ENCODE measurements around the gene ATP5MC2. TPM values are rescaled to one million over a fixed set of nuclear protein-coding genes. Genes with fewer than 3 reads are reported as not detected.

ATP5MC2 gene
- total and polyA plus RNA-seq, 9 of the 15 experiments (the other 6 are each of a cell fraction or from before 2014, with no cell fraction given), result 314 to 1,208 (median 468) TPM

DNA sequence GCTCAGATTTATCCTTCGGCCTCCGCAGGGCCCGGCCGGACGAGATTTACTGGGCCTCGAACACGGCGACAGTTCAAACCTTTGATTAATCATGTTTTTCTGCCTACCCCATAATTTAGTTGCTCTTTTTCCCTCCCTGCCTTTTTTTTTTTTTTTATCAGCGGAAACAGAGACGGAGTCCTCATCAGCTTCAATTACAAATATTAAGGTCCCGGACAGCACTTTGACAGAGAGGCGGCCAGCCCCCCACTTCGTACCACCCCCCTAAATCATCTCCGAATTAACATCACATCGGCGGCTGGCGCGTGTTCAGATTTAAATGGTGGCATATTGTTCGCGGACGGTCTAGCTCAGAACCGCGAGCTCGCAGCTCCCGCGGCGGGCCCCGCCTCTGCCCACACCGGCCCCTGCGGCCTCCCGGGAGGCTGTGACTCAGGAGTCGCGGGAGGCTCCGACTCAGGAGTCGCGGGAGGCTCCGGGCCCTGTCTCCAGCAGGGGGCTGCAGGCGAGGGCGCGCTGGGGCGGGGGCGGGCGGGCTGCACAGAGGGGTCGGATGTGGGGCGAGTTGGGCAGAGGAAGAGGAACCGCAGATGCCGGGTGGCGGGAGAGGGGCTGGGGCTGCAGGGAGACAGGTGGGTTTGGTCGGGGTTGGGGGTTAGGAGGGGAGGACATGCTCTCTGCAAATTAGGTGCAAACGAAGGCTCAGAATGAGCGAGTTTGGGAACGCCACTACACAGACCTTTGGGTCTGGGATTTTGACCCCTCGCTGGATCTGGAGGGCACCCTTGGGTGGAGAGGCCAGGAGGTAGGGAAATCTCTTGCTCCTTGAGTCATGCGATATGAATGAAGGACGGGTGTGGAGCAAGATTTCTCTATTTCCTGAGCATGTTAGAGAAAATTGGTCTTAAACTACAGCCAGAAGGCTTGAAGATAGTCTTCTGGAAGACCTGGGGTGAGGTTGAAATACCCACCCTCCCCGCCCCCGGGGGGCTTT lies 19.6 kb upstream of the ATP5MC2 start (continued):
- TF ChIP-seq, protein P1, sequence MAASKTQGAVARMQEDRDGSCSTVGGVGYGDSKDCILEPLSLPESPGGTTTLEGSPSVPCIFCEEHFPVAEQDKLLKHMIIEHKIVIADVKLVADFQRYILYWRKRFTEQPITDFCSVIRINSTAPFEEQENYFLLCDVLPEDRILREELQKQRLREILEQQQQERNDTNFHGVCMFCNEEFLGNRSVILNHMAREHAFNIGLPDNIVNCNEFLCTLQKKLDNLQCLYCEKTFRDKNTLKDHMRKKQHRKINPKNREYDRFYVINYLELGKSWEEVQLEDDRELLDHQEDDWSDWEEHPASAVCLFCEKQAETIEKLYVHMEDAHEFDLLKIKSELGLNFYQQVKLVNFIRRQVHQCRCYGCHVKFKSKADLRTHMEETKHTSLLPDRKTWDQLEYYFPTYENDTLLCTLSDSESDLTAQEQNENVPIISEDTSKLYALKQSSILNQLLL (CRISPR knock-in tag; IDR thresholded peaks at IDR 0.05; ENCODE audit: borderline replicate concordance), result no peak

DNA sequence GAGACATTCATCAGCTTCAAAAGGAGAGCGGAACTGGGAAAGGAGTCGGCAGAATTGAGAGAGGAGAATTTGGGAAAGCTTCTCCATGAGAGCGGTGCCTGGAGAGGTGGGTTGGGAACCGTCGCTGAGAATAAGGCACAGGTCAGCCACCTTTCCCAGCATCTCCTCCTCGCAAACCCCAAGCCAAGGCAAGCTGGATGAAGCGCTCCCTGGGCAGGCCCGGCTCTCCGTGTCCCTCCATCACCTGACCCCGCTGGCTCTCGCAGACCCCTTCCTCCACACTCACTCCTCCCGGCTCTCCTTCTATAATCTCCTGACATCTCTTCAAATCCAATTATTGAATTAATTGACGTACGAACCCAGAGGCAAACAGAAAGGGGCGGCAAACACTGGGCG lies 18.9 kb upstream of the ATP5MC2 start:
- TF ChIP-seq, protein P2, sequence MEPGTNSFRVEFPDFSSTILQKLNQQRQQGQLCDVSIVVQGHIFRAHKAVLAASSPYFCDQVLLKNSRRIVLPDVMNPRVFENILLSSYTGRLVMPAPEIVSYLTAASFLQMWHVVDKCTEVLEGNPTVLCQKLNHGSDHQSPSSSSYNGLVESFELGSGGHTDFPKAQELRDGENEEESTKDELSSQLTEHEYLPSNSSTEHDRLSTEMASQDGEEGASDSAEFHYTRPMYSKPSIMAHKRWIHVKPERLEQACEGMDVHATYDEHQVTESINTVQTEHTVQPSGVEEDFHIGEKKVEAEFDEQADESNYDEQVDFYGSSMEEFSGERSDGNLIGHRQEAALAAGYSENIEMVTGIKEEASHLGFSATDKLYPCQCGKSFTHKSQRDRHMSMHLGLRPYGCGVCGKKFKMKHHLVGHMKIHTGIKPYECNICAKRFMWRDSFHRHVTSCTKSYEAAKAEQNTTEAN (CRISPR knock-in tag; IDR thresholded peaks at IDR 0.05), result no peak
- TF ChIP-seq, protein P3, sequence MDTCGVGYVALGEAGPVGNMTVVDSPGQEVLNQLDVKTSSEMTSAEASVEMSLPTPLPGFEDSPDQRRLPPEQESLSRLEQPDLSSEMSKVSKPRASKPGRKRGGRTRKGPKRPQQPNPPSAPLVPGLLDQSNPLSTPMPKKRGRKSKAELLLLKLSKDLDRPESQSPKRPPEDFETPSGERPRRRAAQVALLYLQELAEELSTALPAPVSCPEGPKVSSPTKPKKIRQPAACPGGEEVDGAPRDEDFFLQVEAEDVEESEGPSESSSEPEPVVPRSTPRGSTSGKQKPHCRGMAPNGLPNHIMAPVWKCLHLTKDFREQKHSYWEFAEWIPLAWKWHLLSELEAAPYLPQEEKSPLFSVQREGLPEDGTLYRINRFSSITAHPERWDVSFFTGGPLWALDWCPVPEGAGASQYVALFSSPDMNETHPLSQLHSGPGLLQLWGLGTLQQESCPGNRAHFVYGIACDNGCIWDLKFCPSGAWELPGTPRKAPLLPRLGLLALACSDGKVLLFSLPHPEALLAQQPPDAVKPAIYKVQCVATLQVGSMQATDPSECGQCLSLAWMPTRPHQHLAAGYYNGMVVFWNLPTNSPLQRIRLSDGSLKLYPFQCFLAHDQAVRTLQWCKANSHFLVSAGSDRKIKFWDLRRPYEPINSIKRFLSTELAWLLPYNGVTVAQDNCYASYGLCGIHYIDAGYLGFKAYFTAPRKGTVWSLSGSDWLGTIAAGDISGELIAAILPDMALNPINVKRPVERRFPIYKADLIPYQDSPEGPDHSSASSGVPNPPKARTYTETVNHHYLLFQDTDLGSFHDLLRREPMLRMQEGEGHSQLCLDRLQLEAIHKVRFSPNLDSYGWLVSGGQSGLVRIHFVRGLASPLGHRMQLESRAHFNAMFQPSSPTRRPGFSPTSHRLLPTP (IDR thresholded peaks at IDR 0.05; ENCODE audit: borderline replicate concordance, extremely low read depth, insufficient read length), result no peak
- TF ChIP-seq SNIP1 (IDR thresholded peaks at IDR 0.05; ENCODE audit: low read depth) (no peak), DDX20 (tag; IDR thresholded peaks at IDR 0.05; ENCODE audit: low read depth) (no peak), ELF4 (CRISPR knock-in tag; IDR thresholded peaks at IDR 0.05) (no peak), ZNF41 (CRISPR knock-in tag; conservative IDR thresholded peaks at IDR 0.05) (no peak)
- TF ChIP-seq, protein P4, sequence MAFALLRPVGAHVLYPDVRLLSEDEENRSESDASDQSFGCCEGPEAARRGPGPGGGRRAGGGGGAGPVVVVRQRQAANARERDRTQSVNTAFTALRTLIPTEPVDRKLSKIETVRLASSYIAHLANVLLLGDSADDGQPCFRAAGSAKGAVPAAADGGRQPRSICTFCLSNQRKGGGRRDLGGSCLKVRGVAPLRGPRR (CRISPR knock-in tag; IDR thresholded peaks at IDR 0.05), result no peak
- intact Hi-C loops (cut with micrococcal nuclease), result no loop called here
- no peaks in the 10 kb centered on the region for H3K79me2 ChIP-seq (ENCODE audit: control insufficient read depth, insufficient read depth, low read length)
- 24% methylated on average over 16 of the region's 16 CpGs for WGBS (ENCODE audit: insufficient coverage, low coverage, missing lambda C conversion rate)
- no peak overlapping the region for H3K4me3 ChIP-seq
- no TSS peak for BruUV-seq (replicated peaks)
- no peaks in the 10 kb centered on the region for H3K36me3 ChIP-seq (ENCODE audit: control insufficient read depth, insufficient read depth, low read length)
- H3K9me1 ChIP-seq (ENCODE audit: control insufficient read depth, insufficient read depth, low read length), result no peaks in the 10 kb centered on the region
- no peak overlapping the region for H3K9ac ChIP-seq (ENCODE audit: insufficient read depth in 1 of 2, low read depth in 2 of 2, low read length in 2 of 2)
- no peaks in the 10 kb centered on the region for H3K9me3 ChIP-seq (replicated peaks; ENCODE audit: control insufficient read depth, insufficient read depth, low read depth, low read length)
- no peak for ATAC-seq
- no peak overlapping the region for H3K4me2 ChIP-seq (ENCODE audit: insufficient read depth, low read length)
- H3K27ac ChIP-seq (ENCODE audit: extremely low read depth, low read depth, low read length), result no peak overlapping the region
- in situ Hi-C loops (cut with MboI), result loop anchor here (10.0 kb wide), 1 partner anchor 510 kb away; no protein-coding TSS in a partner anchor
- H2AFZ ChIP-seq (ENCODE audit: low read depth, low read length), result no peak overlapping the region
- peaks cover 0 to 11% of the 10 kb centered on the region in 2 experiments; a peak in 2 of 5 replicates for H3K4me1 ChIP-seq (replicated peaks in 1 of 2; ENCODE audit: control insufficient read depth in 2 of 2, insufficient read depth in 2 of 2, low read length in 2 of 2)
- H3K27me3 ChIP-seq (ENCODE audit: control insufficient read depth in 2 of 2, insufficient read depth in 2 of 2, low read length in 2 of 2), result peaks cover 49 to 56% of the 10 kb centered on the region in 2 experiments
- DNase-seq (ENCODE audit: extremely low read depth in 1 of 4, low spot score in 3 of 4), result no peak
- CTCF ChIA-PET (ENCODE audit: low intra/inter-chr PET ratio), result interaction anchor here (0.6 kb wide), 1 partner anchor 53 kb away, joined by 4 read pairs; no protein-coding TSS in a partner anchor
- no peak for FAIRE-seq
- peaks cover 11% of the 10 kb centered on the region; the same call in 1 of the 2 replicates for H4K20me1 ChIP-seq (replicated peaks; ENCODE audit: control insufficient read depth, insufficient read depth, low read length)
- POLR2A ChIA-PET, result interaction anchor here (0.6 to 0.8 kb wide), 2 partner anchors 17 to 904 kb away, joined by 3 to 4 read pairs; no protein-coding TSS in a partner anchor

Measured in K562 (cell line).